RPMI8226 (cell line): ENCODE data around the gene PTPRA.

Experiments used
- DNase-seq: peaks from one replicate; pipeline ENCODE4 v3.0.0-alpha.2; 2015

PTPRA gene

GRCh38 chr20:2851086-2851485 lies 22.2 kb upstream of the PTPRA start:
- DNase-seq = no peak

DNA sequence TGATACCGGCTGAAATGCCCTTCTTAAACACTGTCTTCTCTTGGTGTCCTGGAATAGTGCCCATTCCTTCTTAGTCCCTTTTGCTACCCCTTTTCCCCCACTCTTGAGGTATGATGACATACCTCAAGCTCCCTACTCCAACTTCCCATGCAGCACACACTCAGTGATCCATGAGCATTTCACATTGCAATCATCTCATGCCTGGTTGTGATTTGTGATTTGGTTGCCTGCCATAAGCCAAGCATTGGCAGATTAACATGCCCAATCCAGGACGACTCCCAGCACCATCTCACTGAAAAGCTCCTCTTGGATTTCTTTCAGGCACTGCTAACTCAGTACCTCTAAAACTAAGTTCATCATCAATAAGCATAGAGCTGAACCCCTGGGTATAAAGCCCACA lies 14.7 kb upstream of the PTPRA start:
- no peak for DNase-seq

- no peak for DNase-seq
These were observed 13.8 kb upstream of the PTPRA start for GRCh38 chr20:2859330-2860121.

GRCh38 chr20:2864626-2865025 lies 8.7 kb upstream of the PTPRA start:
- no peak for DNase-seq

DNA sequence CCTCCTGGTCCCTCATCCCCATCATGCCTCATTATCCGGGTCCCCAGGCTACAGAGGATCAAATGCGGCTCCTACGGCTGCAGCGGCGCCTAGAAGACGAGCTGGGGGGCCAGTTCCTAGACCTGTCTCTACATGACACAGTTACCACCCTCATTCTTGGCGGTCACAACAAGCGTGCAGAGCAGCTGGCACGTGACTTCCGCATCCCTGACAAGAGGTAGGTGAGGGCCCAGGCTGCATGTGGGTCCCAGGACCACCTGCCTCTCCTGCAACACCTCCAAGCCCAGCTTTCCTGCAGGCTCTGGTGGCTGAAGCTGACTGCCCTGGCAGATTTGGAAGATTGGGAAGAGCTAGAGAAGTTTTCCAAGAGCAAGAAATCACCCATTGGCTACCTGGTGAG lies 8.2 kb upstream of the PTPRA start:
- DNase-seq = no peak

GRCh38 chr20:2865630-2866029 lies 7.7 kb upstream of the PTPRA start:
- no peak for DNase-seq

DNA sequence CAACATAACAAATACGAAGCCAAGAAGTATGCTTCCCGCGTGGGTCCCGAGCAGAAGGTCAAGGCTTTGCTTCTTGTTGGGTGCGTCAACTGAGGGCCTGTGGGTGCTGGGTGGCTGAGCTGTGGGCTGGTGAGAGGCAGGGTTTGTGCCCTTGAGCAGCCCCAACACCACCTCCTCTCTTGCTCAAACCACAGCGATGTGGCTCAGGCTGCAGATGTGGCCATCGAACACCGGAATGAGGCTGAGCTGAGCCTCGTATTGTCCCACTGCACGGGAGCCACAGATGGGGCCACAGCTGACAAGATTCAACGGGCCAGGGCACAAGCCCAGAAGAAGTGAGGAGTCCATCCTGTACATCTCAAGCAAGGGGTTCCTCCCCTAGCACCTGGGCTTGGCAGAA lies 7.0 kb upstream of the PTPRA start:
- no peak for DNase-seq

GRCh38 chr20:2867081-2867864 lies 6.0 kb upstream of the PTPRA start:
- DNase-seq = no peak

DNA sequence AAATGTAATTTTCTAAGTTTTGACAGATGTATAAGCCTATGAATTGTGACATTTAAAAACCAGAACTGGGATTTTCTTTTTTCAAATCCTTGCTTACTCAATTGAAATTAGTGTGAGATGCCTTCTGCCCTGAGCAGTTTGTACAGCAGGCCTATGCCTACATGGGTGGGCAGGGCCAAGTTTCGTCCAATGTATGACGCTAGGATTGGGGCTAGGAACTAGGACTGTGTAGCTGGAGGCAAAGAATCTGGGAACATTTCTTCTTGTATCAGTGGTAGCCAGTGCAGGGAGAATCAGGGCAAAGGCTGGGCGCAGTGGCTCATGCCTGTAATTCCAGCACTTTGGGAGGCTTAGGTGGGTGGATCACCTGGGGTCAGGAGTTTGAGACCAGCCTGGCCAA lies 3.9 kb upstream of the PTPRA start:
- DNase-seq = no peak

GRCh38 chr20:2871111-2871465 lies 2.2 kb upstream of the PTPRA start:
- DNase-seq = no peak

GRCh38 chr20:2871661-2872458 lies 1.4 kb upstream of the PTPRA start:
- no peak for DNase-seq

- DNase-seq = peak; percentile 82
These were observed 747 bp upstream of the PTPRA start for GRCh38 chr20:2872459-2873009.

GRCh38 chr20:2873747-2874041 lies 413 bp downstream of the PTPRA start:
- DNase-seq = no peak

- peak; percentile 15 for DNase-seq
These were observed 1.2 kb downstream of the PTPRA start for GRCh38 chr20:2874456-2874855.

DNA sequence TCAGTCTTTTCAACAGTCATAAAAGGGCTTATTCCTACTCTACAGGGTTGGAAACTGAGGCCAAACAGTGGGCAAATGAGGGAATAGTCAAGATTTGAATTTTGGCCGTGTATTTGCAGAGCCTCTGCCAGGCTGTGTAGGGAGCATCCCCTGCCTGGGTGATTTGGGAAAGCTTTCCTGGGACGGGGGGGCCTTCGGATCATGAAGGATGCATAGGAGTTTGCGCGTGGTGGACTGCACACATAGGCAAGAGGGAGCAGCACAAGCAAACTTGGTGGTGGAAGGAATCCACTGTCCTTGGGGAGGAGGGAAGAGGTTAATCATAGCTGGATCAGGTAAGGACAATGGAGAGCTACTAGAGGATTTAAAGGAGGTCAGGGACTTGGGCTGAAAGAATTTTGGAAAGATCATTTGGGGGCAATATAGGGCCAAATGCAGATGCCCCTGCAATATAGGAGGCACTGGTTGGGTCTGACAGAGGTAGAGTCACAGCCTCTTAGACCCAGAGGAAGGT lies 2.5 kb downstream of the PTPRA start:
- DNase-seq = no peak

- no peak for DNase-seq
These were observed 5.2 kb downstream of the PTPRA start for GRCh38 chr20:2878515-2878914.

GRCh38 chr20:2879146-2879545 lies 5.9 kb downstream of the PTPRA start:
- DNase-seq = no peak

DNA sequence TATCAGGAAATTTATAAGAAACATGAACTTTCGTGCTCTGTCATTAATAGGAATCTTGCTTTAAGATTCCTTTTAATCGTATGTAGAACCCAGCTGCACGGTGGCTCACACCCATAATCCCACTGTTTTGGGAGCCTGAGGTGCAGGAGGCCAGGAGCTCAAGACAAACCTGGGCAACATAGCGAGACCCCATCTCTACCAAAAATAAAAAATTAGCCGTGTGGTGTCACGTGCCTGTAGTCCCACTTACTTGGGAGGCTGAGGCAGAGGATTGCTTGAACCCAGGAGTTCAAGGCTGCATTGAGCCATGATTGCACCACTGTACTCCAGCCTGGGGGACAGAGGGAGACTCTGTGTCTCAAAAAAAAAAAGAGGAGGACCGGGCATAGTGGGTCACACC lies 7.4 kb downstream of the PTPRA start:
- no peak for DNase-seq

DNA sequence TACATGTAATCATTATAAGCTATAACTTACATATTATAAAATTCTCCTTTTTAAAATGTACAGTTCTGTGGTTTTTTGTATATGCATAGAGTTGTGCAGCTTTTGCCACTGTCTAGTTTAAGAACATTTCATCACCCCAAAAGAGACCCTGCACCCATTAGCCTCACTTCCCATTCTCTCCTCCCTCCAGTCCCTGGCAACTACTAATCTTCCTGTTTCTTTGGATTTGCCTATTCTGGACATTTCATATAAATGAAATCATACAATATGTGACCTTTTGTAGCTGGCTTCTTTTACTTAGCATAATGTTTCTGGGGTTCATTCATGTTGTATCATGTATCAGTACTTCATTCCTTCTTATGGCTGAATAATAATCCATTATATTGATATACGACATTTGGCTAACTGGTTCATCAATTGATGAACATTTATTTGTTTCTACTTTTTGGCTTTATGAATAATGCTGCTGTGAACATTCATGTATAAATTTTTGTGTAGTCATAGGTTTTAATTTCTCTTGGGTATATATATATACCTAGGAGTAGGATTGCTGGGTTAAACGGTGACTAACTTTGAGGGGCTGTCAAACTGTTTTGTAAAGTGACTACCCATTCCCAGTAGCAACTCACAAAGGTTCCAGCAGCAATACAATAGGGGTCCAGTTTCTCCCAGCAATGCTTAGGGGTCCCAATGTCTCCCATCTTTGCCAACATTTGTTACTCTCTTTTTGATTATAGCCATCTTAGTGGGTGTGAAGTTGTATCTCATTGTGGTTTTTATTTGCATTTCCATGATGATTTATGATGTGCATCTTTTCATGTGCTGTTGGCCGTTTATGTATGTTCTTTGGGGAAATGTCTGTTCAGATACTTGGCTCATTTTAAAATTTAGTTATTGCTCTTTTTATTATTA lies 10.7 kb downstream of the PTPRA start:
- no peak for DNase-seq

- no peak for DNase-seq
These were observed 14.4 kb downstream of the PTPRA start for GRCh38 chr20:2887715-2888114.

GRCh38 chr20:2888224-2888955 lies 15.1 kb downstream of the PTPRA start:
- DNase-seq = no peak

DNA sequence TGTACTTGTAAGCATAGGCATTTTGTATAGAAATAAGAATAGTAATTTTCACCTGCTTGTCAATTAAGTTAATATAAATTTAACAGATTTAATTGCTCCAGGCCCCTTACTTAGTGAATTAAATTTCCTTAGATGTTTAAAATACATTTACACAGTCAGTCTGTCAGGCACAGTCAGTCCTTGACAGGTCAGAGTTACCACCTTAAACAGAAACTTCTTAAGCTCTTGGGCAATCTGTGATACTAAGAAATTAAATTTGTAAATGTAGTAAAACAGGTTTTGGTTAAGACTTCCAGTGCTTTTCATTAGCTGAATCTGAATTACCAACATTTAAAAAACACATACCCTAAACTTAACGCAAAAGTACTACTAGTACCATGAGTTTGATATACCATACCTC lies 15.9 kb downstream of the PTPRA start:
- no peak for DNase-seq
